ENCODE data around the gene PDE8A. TPM values are rescaled to one million over a fixed set of nuclear protein-coding genes. Genes with fewer than 3 reads are reported as not detected.

Gene PDE8A
- total RNA-seq, 2 experiments from 2014 or later, result 28.3 to 32.3 TPM

- no peaks in the 10 kb centered on the region for H3K79me2 ChIP-seq (ENCODE audit: insufficient read depth, low read depth, low read length)
- no peak for TF ChIP-seq CTCF (conservative IDR thresholded peaks at IDR 0.05; ENCODE audit: low read length)
- no peak for TF ChIP-seq EZH2phosphoT487 (IDR thresholded peaks at IDR 0.05; ENCODE audit: borderline replicate concordance, low read depth, low read length)
- H3K27ac ChIP-seq (ENCODE audit: low read depth, low read length, poor library complexity, severe bottlenecking), result no peak overlapping the region
- H3K4me2 ChIP-seq (ENCODE audit: low read length), result no peak overlapping the region
- H3K9me3 ChIP-seq (ENCODE audit: low read length), result no peaks in the 10 kb centered on the region
- H3K9me2 ChIP-seq (ENCODE audit: insufficient read depth, low read length), result no peaks in the 10 kb centered on the region
- DNase-seq (ENCODE audit: low spot score), result no peak
- no peaks in the 10 kb centered on the region for H3K4me1 ChIP-seq (ENCODE audit: insufficient read depth, low read length, poor library complexity, severe bottlenecking)
- BruUV-seq (replicated peaks), result no TSS peak
- H3K4me3 ChIP-seq (ENCODE audit: low read depth, low read length, poor library complexity, severe bottlenecking), result no peak overlapping the region
- intact Hi-C loops (cut with micrococcal nuclease; ENCODE audit: unreplicated experiment), result no loop called here
- H2AFZ ChIP-seq (ENCODE audit: low read length), result no peak overlapping the region
- peaks cover 4% of the 10 kb centered on the region; the same call in 1 of the 2 replicates for H4K20me1 ChIP-seq (ENCODE audit: insufficient read depth, low read length)
- CTCF ChIA-PET (ENCODE audit: unreplicated experiment), result no interaction called here
- no peaks in the 10 kb centered on the region for H3K36me3 ChIP-seq (ENCODE audit: insufficient read depth, low read length)
- POLR2A ChIA-PET, result interaction anchor here (0.6 to 1.1 kb wide), 4 partner anchors 9 to 109 kb away, joined by 3 to 4 read pairs (median 4); no protein-coding TSS in a partner anchor
Observed at GRCh38 chr15:85037641-85038040, 56.0 kb downstream of the PDE8A start.

GRCh38 chr15:85041230-85041629 lies 59.6 kb downstream of the PDE8A start:
- H3K9me2 ChIP-seq (ENCODE audit: insufficient read depth, low read length), result no peaks in the 10 kb centered on the region
- H3K27ac ChIP-seq (ENCODE audit: low read depth, low read length, poor library complexity, severe bottlenecking), result no peak overlapping the region
- no peak overlapping the region for H2AFZ ChIP-seq (ENCODE audit: low read length)
- DNase-seq (ENCODE audit: low spot score), result no peak
- ChIA-PET POLR2A (no interaction called here), CTCF (ENCODE audit: unreplicated experiment) (no interaction called here)
- no peaks in the 10 kb centered on the region for H3K9me3 ChIP-seq (ENCODE audit: low read length)
- H3K36me3 ChIP-seq (ENCODE audit: insufficient read depth, low read length), result no peaks in the 10 kb centered on the region
- H3K79me2 ChIP-seq (ENCODE audit: insufficient read depth, low read depth, low read length), result no peaks in the 10 kb centered on the region
- H3K4me3 ChIP-seq (ENCODE audit: low read depth, low read length, poor library complexity, severe bottlenecking), result no peak overlapping the region
- no TSS peak for BruUV-seq (replicated peaks)
- no peak for TF ChIP-seq EZH2phosphoT487 (IDR thresholded peaks at IDR 0.05; ENCODE audit: borderline replicate concordance, low read depth, low read length)
- TF ChIP-seq CTCF (conservative IDR thresholded peaks at IDR 0.05; ENCODE audit: low read length), result no peak
- no peak overlapping the region for H3K4me2 ChIP-seq (ENCODE audit: low read length)
- no peaks in the 10 kb centered on the region for H3K4me1 ChIP-seq (ENCODE audit: insufficient read depth, low read length, poor library complexity, severe bottlenecking)
- H4K20me1 ChIP-seq (ENCODE audit: insufficient read depth, low read length), result peaks cover 5% of the 10 kb centered on the region; the same call in 1 of the 2 replicates
- intact Hi-C loops (cut with micrococcal nuclease; ENCODE audit: unreplicated experiment), result loop anchor here (5.0 kb wide), 1 partner anchor 454 kb away; no protein-coding TSS in a partner anchor

- H3K4me3 ChIP-seq (ENCODE audit: low read depth, low read length, poor library complexity, severe bottlenecking), result no peak overlapping the region
- H4K20me1 ChIP-seq (ENCODE audit: insufficient read depth, low read length), result peaks cover 5% of the 10 kb centered on the region; the same call in 1 of the 2 replicates
- H3K79me2 ChIP-seq (ENCODE audit: insufficient read depth, low read depth, low read length), result no peaks in the 10 kb centered on the region
- intact Hi-C loops (cut with micrococcal nuclease; ENCODE audit: unreplicated experiment), result loop anchor here (1.0 to 5.0 kb wide), 2 partner anchors 61 to 457 kb away; no protein-coding TSS in a partner anchor
- CTCF ChIA-PET (ENCODE audit: unreplicated experiment), result no interaction called here
- H3K9me3 ChIP-seq (ENCODE audit: low read length), result no peaks in the 10 kb centered on the region
- no peaks in the 10 kb centered on the region for H3K4me1 ChIP-seq (ENCODE audit: insufficient read depth, low read length, poor library complexity, severe bottlenecking)
- H3K27ac ChIP-seq (ENCODE audit: low read depth, low read length, poor library complexity, severe bottlenecking), result no peak overlapping the region
- TF ChIP-seq EZH2phosphoT487 (IDR thresholded peaks at IDR 0.05; ENCODE audit: borderline replicate concordance, low read depth, low read length) (no peak), CTCF (conservative IDR thresholded peaks at IDR 0.05; ENCODE audit: low read length) (peak; percentile 76)
- H3K9me2 ChIP-seq (ENCODE audit: insufficient read depth, low read length), result no peaks in the 10 kb centered on the region
- H3K36me3 ChIP-seq (ENCODE audit: insufficient read depth, low read length), result no peaks in the 10 kb centered on the region
- no TSS peak for BruUV-seq (replicated peaks)
- POLR2A ChIA-PET, result interaction anchor here (1.0 kb wide), 1 partner anchor 22 kb away, joined by 3 read pairs; no protein-coding TSS in a partner anchor
- H2AFZ ChIP-seq (ENCODE audit: low read length), result no peak overlapping the region
- no peak overlapping the region for H3K4me2 ChIP-seq (ENCODE audit: low read length)
- DNase-seq (ENCODE audit: low spot score), result peak; percentile 48
Observed at GRCh38 chr15:85044251-85044853, 62.7 kb downstream of the PDE8A start.
